ENCODE data around the gene EHBP1. TPM values are rescaled to one million over a fixed set of nuclear protein-coding genes. Genes with fewer than 3 reads are reported as not detected.

The EHBP1 gene
- polyA plus RNA-seq, 3 donors: 4.2 to 6.1 (median 6.0) TPM

GRCh38 chr2:62727259-62727867 is 21.9 kb downstream of the EHBP1 start:
- H3K9ac ChIP-seq (ENCODE audit: insufficient read depth, low read length, poor library complexity, severe bottlenecking): no peak overlapping the region
- TF ChIP-seq CTCF (IDR thresholded peaks at IDR 0.05): no peak
- no peak overlapping the region for H3K27ac Mint-ChIP-seq
- H3K27ac ChIP-seq (ENCODE audit: low read depth in 1 of 2, low read length in 2 of 2): no peak overlapping the region
- H3K36me3 ChIP-seq (replicated peaks in 1 of 2; ENCODE audit: control insufficient read depth in 1 of 2, insufficient read depth in 2 of 2, low read length in 2 of 2): no peaks in the 10 kb centered on the region
- H3K9me3 Mint-ChIP-seq: peaks cover 8 to 27% (median 20%) of the 10 kb centered on the region in 7 donors
- H3K9me3 ChIP-seq (replicated peaks in 1 of 2; ENCODE audit: control insufficient read depth in 1 of 2, insufficient read depth in 1 of 2, low read length in 2 of 2): peaks cover 0 to 7% of the 10 kb centered on the region in 2 donors
- H4K20me1 ChIP-seq (ENCODE audit: insufficient read depth, low read length): no peaks in the 10 kb centered on the region
- H3K4me2 ChIP-seq (replicated peaks; ENCODE audit: extremely low read depth, low read length, poor library complexity, severe bottlenecking): no peak overlapping the region
- no peaks in the 10 kb centered on the region for H3K27me3 Mint-ChIP-seq (ENCODE audit: low read depth in 3 of 3)
- H3K4me1 Mint-ChIP-seq: no peaks in the 10 kb centered on the region
- H3K79me2 ChIP-seq (ENCODE audit: insufficient read depth, low read length): peaks cover 8% of the 10 kb centered on the region
- H3K27me3 ChIP-seq (ENCODE audit: control insufficient read depth in 2 of 2, insufficient read depth in 2 of 2, low read length in 2 of 2): no peaks in the 10 kb centered on the region
- H3K4me3 ChIP-seq (replicated peaks in 1 of 3; ENCODE audit: low read depth in 2 of 3, low read length in 3 of 3): no peak overlapping the region
- DNase-seq: no peak
- H3K4me1 ChIP-seq (ENCODE audit: control insufficient read depth in 1 of 2, insufficient read depth in 2 of 2, low read length in 2 of 2): no peaks in the 10 kb centered on the region
- intact Hi-C loops (cut with micrococcal nuclease): no loop called here
- no peak overlapping the region for H2AFZ ChIP-seq (ENCODE audit: insufficient read depth, low read depth, low read length, poor library complexity, severe bottlenecking)
- no peak overlapping the region for H3K4me3 Mint-ChIP-seq
- WGBS (ENCODE audit: insufficient coverage): no CpG with 5 or more reads among the region's 2 CpGs
- peaks cover 8 to 15% of the 10 kb centered on the region in 2 donors for H3K36me3 Mint-ChIP-seq

GRCh38 chr2:62727876-62728566 is 22.5 kb downstream of the EHBP1 start:
- no peaks in the 10 kb centered on the region for H3K36me3 ChIP-seq (replicated peaks in 1 of 2; ENCODE audit: control insufficient read depth in 1 of 2, insufficient read depth in 2 of 2, low read length in 2 of 2)
- no peak overlapping the region for H3K27ac ChIP-seq (ENCODE audit: low read depth in 1 of 2, low read length in 2 of 2)
- H3K27me3 ChIP-seq (ENCODE audit: control insufficient read depth in 2 of 2, insufficient read depth in 2 of 2, low read length in 2 of 2): no peaks in the 10 kb centered on the region
- H3K4me3 Mint-ChIP-seq: no peak overlapping the region
- peaks cover 11 to 25% (median 18%) of the 10 kb centered on the region in 7 donors for H3K9me3 Mint-ChIP-seq
- no peak for TF ChIP-seq CTCF (IDR thresholded peaks at IDR 0.05)
- no peaks in the 10 kb centered on the region for H3K27me3 Mint-ChIP-seq (ENCODE audit: low read depth in 3 of 3)
- H3K79me2 ChIP-seq (ENCODE audit: insufficient read depth, low read length): peaks cover 8% of the 10 kb centered on the region
- no peaks in the 10 kb centered on the region for H4K20me1 ChIP-seq (ENCODE audit: insufficient read depth, low read length)
- no peak overlapping the region for H3K9ac ChIP-seq (ENCODE audit: insufficient read depth, low read length, poor library complexity, severe bottlenecking)
- no peaks in the 10 kb centered on the region for H3K4me1 ChIP-seq (ENCODE audit: control insufficient read depth in 1 of 2, insufficient read depth in 2 of 2, low read length in 2 of 2)
- peaks cover 4 to 13% of the 10 kb centered on the region in 2 donors for H3K36me3 Mint-ChIP-seq
- 90% methylated on average over 2 of the region's 5 CpGs for WGBS (ENCODE audit: insufficient coverage)
- H3K4me1 Mint-ChIP-seq: no peaks in the 10 kb centered on the region
- no peak overlapping the region for H2AFZ ChIP-seq (ENCODE audit: insufficient read depth, low read depth, low read length, poor library complexity, severe bottlenecking)
- no peak overlapping the region for H3K4me3 ChIP-seq (replicated peaks in 1 of 3; ENCODE audit: low read depth in 2 of 3, low read length in 3 of 3)
- H3K27ac Mint-ChIP-seq: peak overlapping the region in 1 of 7 donors; percentile 10
- intact Hi-C loops (cut with micrococcal nuclease): no loop called here
- no peak overlapping the region for H3K4me2 ChIP-seq (replicated peaks; ENCODE audit: extremely low read depth, low read length, poor library complexity, severe bottlenecking)
- peaks cover 0 to 7% of the 10 kb centered on the region in 2 donors for H3K9me3 ChIP-seq (replicated peaks in 1 of 2; ENCODE audit: control insufficient read depth in 1 of 2, insufficient read depth in 1 of 2, low read length in 2 of 2)
- DNase-seq: no peak

Measured in CD14-positive monocyte (primary cell).